Parathyroid adenoma (tissue), 2 donors: Measurements from ENCODE around the gene NUP58.

Source experiments
- H2AFZ ChIP-seq: fragments of 300-600 bp; sonication (generic); one replicate; pipeline ENCODE4 v1.7.0; 2017; ENCODE audit warnings: antibody characterized with exemption, mild to moderate bottlenecking
- H3K27ac ChIP-seq: fragments of 300-600 bp; sonication (generic); one replicate; pipeline ENCODE4 v1.7.0; 2017
- H3K27me3 ChIP-seq: fragments of 300-600 bp; sonication (generic); one replicate; pipeline ENCODE4 v1.7.0; 2017; ENCODE audit warnings: low read length; ENCODE audit not compliant: control insufficient read depth, insufficient read depth
- H3K36me3 ChIP-seq: fragments of 300-600 bp; sonication (generic); one replicate; pipeline ENCODE4 v1.7.0; 2017; ENCODE audit warnings: low read length; ENCODE audit not compliant: control insufficient read depth, insufficient read depth
- H3K4me1 ChIP-seq: fragments of 300-600 bp; sonication (generic); one replicate; pipeline ENCODE4 v1.7.0; 2017; ENCODE audit warnings: control low read depth
- H3K4me2 ChIP-seq: fragments of 300-600 bp; sonication (generic); one replicate; pipeline ENCODE4 v1.7.0; 2017; ENCODE audit warnings: low read length
- H3K4me3 ChIP-seq: fragments of 300-600 bp; sonication (generic); one replicate; pipeline ENCODE4 v1.7.0; 2017; ENCODE audit warnings: low read depth, low read length
- H3K79me2 ChIP-seq: fragments of 300-600 bp; sonication (generic); one replicate; pipeline ENCODE4 v1.7.0; 2017; ENCODE audit warnings: control low read depth
- H3K9ac ChIP-seq: fragments of 300-600 bp; sonication (generic); one replicate; pipeline ENCODE4 v1.7.0; 2017; ENCODE audit warnings: mild to moderate bottlenecking
- H3K9me3 ChIP-seq: fragments of 300-600 bp; sonication (generic); one replicate; pipeline ENCODE4 v1.7.0; 2017; ENCODE audit warnings: low read length; ENCODE audit not compliant: control insufficient read depth
- CTCF ChIP-seq: fragments of 300-600 bp; sonication (generic); IDR thresholded peaks from one replicate; pipeline ENCODE4 v1.7.0; 2017; ENCODE audit warnings: antibody characterized with exemption, mild to moderate bottlenecking
- donor health status: primary hyperparathyroidism.

The NUP58 gene

GRCh38 chr13:25329706-25330105 lies 28.3 kb downstream of the NUP58 start:
- H3K79me2 ChIP-seq, result no peaks in the 10 kb centered on the region
- H3K4me1 ChIP-seq, result no peaks in the 10 kb centered on the region
- no peaks in the 10 kb centered on the region for H3K9me3 ChIP-seq
- H3K36me3 ChIP-seq, result no peaks in the 10 kb centered on the region
- no peaks in the 10 kb centered on the region for H3K27me3 ChIP-seq
- TF ChIP-seq CTCF, result no peak
- no peak overlapping the region for H3K27ac ChIP-seq
- H3K4me3 ChIP-seq, result no peak overlapping the region
- H3K4me2 ChIP-seq, result no peak overlapping the region
- no peak overlapping the region for H2AFZ ChIP-seq
- H3K9ac ChIP-seq, result no peak overlapping the region

GRCh38 chr13:25330541-25330940 lies 29.1 kb downstream of the NUP58 start:
- Histone ChIP-seq H3K79me2 (no peaks in the 10 kb centered on the region), H3K9me3 (no peaks in the 10 kb centered on the region), H3K4me2 (no peak overlapping the region), H3K4me1 (no peaks in the 10 kb centered on the region), H3K36me3 (no peaks in the 10 kb centered on the region), H3K4me3 (no peak overlapping the region), H3K27ac (no peak overlapping the region), H3K9ac (no peak overlapping the region), H3K27me3 (no peaks in the 10 kb centered on the region), H2AFZ (no peak overlapping the region)
- no peak for TF ChIP-seq CTCF

GRCh38 chr13:25335856-25336255 lies 34.4 kb downstream of the NUP58 start:
- Histone ChIP-seq H3K79me2 (no peaks in the 10 kb centered on the region), H3K4me2 (no peak overlapping the region), H2AFZ (no peak overlapping the region), H3K9ac (no peak overlapping the region), H3K4me1 (no peaks in the 10 kb centered on the region), H3K4me3 (no peak overlapping the region), H3K27me3 (no peaks in the 10 kb centered on the region), H3K27ac (no peak overlapping the region), H3K36me3 (no peaks in the 10 kb centered on the region), H3K9me3 (no peaks in the 10 kb centered on the region)
- TF ChIP-seq CTCF, result no peak

- no peak overlapping the region for H3K9ac ChIP-seq
- no peak overlapping the region for H3K4me3 ChIP-seq
- no peaks in the 10 kb centered on the region for H3K36me3 ChIP-seq
- H3K79me2 ChIP-seq, result no peaks in the 10 kb centered on the region
- H3K27ac ChIP-seq, result no peak overlapping the region
- TF ChIP-seq CTCF, result no peak
- no peaks in the 10 kb centered on the region for H3K9me3 ChIP-seq
- no peak overlapping the region for H3K4me2 ChIP-seq
- H3K4me1 ChIP-seq, result no peaks in the 10 kb centered on the region
- no peaks in the 10 kb centered on the region for H3K27me3 ChIP-seq
- no peak overlapping the region for H2AFZ ChIP-seq
Observed at GRCh38 chr13:25345576-25345975, 44.2 kb downstream of the NUP58 start.

- Histone ChIP-seq H3K27ac (no peak overlapping the region), H2AFZ (no peak overlapping the region), H3K27me3 (no peaks in the 10 kb centered on the region)
Observed at GRCh38 chr13:25347151-25347550, 45.7 kb downstream of the NUP58 start.

More at GRCh38 chr13:25347151-25347550, 45.7 kb downstream of the NUP58 start:
- Histone ChIP-seq H3K4me1 (no peaks in the 10 kb centered on the region), H3K36me3 (no peaks in the 10 kb centered on the region), H3K79me2 (no peaks in the 10 kb centered on the region), H3K4me3 (no peak overlapping the region), H3K4me2 (no peak overlapping the region), H3K9me3 (no peaks in the 10 kb centered on the region), H3K9ac (no peak overlapping the region)
- no peak for TF ChIP-seq CTCF
